CD4-positive, alpha-beta T cell (primary cell): ENCODE results near the gene LMOD1. TPM values are rescaled to one million over a fixed set of nuclear protein-coding genes. Genes with fewer than 3 reads are reported as not detected.

Experiments
- ATAC-seq: fragments of 200-7000 bp; cut with Tn5 transposase; one replicate; pipeline ENCODE4 v1.10.0; 2022; ENCODE audit warnings: mild to moderate bottlenecking; ENCODE audit not compliant: poor library complexity
- CTCF ChIA-PET: fragments of 350-600 bp; sonication (Branson Sonifier 250); formaldehyde crosslinking; loops from one replicate; lab custom pipeline; 2021; ENCODE audit warnings: antibody characterized with exemption, inconsistent platforms; lab: Charles Lee
- POLR2A ChIA-PET: fragments of 350-600 bp; sonication (Branson Sonifier 250); formaldehyde crosslinking; loops from one replicate; lab custom pipeline; 2021; ENCODE audit warnings: antibody characterized with exemption, inconsistent platforms; lab: Charles Lee
- DNase-seq, 14 experiments: peaks; one replicate each; pipeline ENCODE4 v3.0.0-alpha.2; 2013 to 2020; ENCODE audit warnings: mixed read lengths in 2 of 14
- H3K27ac ChIP-seq, 2 donors: one replicate each; pipeline versions ENCODE4 v1.5.1 to v1.7.0; 2013; ENCODE audit warnings: low read length in 2 of 2, low read depth in 1 of 2, mild to moderate bottlenecking in 1 of 2
- H3K27me3 ChIP-seq, 2 experiments: 1 replicate in 1 of 2; 2 replicates in 1 of 2; pipeline versions ENCODE4 v1.6.1 to v1.7.0; 2013; ENCODE audit warnings: low read length in 2 of 2, control low read depth in 1 of 2, mild to moderate bottlenecking in 1 of 2, moderate library complexity in 1 of 2; ENCODE audit not compliant: insufficient read depth in 2 of 2, control insufficient read depth in 1 of 2
- H3K36me3 ChIP-seq: one replicate; pipeline ENCODE4 v1.6.1; 2013; ENCODE audit warnings: low read length, control low read depth; ENCODE audit not compliant: insufficient read depth
- H3K4me1 ChIP-seq: one replicate; pipeline ENCODE4 v1.6.1; 2013; ENCODE audit warnings: low read length, control low read depth; ENCODE audit not compliant: insufficient read depth
- H3K4me3 ChIP-seq: one replicate; pipeline ENCODE4 v1.5.1; 2013; ENCODE audit warnings: mild to moderate bottlenecking, low read length, moderate library complexity
- H3K9me3 ChIP-seq, 2 experiments: 1 replicate in 1 of 2; 2 replicates in 1 of 2; pipeline versions ENCODE4 v1.6.1 to v1.7.0; 2013; ENCODE audit warnings: low read length in 2 of 2, mild to moderate bottlenecking in 2 of 2, control low read depth in 1 of 2, moderate library complexity in 1 of 2; ENCODE audit not compliant: control insufficient read depth in 1 of 2, insufficient read depth in 1 of 2
- H3K27ac Mint-ChIP-seq: one replicate; pipeline ENCODE4 v1.8.0; 2020; ENCODE audit warnings: mixed read lengths
- H3K27me3 Mint-ChIP-seq: one replicate; pipeline ENCODE4 v1.8.0; 2021; ENCODE audit warnings: mixed read lengths
- H3K36me3 Mint-ChIP-seq: one replicate; pipeline ENCODE4 v1.8.0; 2021; ENCODE audit warnings: low read depth, mixed read lengths
- H3K4me1 Mint-ChIP-seq: one replicate; pipeline ENCODE4 v1.8.0; 2021; ENCODE audit warnings: low read depth, mixed read lengths
- H3K4me3 Mint-ChIP-seq: one replicate; pipeline ENCODE4 v1.8.0; 2020; ENCODE audit warnings: mild to moderate bottlenecking, mixed read lengths
- H3K9me3 Mint-ChIP-seq: one replicate; pipeline ENCODE4 v1.8.0; 2020; ENCODE audit warnings: mixed read lengths
- intact Hi-C, 2 experiments: fragments of 100-400 bp; cut with DNase I in 1 of 2; cut with micrococcal nuclease in 1 of 2; formaldehyde crosslinking; loops; one replicate each; pipeline versions ENCODE4 v1.15.1 to v1.9.0; 2023 to 2025; cut with DNase I, micrococcal nuclease
- total RNA-seq, 174 experiments: library from RNA in 2 of 174; stranded (reverse) in 2 of 174; gene quantifications; one replicate each; pipeline ENCODE4 v1.2.3 and lab custom pipeline; 2021 to 2026
- TF ChIP-seq, protein P1 (sequence below): fragments of 200-600 bp; IDR thresholded peaks from one replicate; pipeline ENCODE4 v1.8.0; 2022; ENCODE audit warnings: antibody characterized with exemption, mild to moderate bottlenecking

LMOD1 gene
- total RNA-seq, 2 experiments from 2014 or later = not detected

DNA sequence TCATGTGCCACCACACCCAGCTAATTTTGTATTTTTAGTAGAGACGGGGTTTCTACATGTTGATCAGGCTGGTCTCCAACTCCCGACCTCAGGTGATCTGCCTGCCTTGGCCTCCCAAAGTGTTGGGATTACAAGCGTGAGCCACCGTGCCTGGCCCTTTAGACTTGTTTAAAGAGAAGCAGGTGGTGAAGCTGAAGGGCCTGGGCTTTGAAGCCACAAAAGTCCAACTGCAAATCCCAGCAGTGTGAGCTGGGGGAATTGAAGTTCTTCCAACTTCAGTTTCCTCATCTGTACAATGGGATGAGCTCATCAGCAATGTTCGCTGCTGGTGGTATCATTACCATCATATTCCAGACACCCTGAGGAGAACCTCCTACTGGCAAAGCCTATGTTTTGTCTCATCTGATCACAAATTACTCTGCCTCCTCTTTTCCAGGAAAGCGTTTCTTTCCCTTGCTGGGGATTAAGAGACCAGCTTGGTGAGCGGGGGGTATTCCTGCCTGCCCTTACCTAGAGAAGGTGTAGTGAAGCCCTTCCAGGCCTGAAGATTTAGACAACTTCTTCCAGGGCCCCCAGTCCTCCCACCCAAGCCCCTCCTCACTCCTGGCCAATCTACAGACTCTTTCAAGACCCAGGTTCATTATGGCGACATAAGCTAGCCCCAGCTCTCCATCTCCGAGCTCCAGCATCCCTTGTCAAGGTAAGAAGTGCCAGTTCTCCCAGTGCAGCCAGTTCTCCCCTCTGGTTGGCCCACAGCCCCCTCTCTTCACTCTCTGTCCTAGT lies 60.1 kb downstream of the LMOD1 start:
- Histone ChIP-seq H3K27me3 (peaks cover 32 to 38% of the 10 kb centered on the region in 2 experiments), H3K27ac (no peak overlapping the region), H3K4me3 (no peak overlapping the region), H3K36me3 (no peaks in the 10 kb centered on the region), H3K9me3 (peaks cover 0 to 14% of the 10 kb centered on the region in 2 experiments), H3K4me1 (peaks cover 15% of the 10 kb centered on the region)
- Mint-ChIP-seq H3K4me1 (peaks cover 5% of the 10 kb centered on the region), H3K27me3 (peaks cover 32% of the 10 kb centered on the region), H3K9me3 (no peaks in the 10 kb centered on the region), H3K36me3 (no peaks in the 10 kb centered on the region), H3K27ac (no peak overlapping the region), H3K4me3 (no peak overlapping the region)
- POLR2A ChIA-PET = no interaction called here
- TF ChIP-seq, protein P1, sequence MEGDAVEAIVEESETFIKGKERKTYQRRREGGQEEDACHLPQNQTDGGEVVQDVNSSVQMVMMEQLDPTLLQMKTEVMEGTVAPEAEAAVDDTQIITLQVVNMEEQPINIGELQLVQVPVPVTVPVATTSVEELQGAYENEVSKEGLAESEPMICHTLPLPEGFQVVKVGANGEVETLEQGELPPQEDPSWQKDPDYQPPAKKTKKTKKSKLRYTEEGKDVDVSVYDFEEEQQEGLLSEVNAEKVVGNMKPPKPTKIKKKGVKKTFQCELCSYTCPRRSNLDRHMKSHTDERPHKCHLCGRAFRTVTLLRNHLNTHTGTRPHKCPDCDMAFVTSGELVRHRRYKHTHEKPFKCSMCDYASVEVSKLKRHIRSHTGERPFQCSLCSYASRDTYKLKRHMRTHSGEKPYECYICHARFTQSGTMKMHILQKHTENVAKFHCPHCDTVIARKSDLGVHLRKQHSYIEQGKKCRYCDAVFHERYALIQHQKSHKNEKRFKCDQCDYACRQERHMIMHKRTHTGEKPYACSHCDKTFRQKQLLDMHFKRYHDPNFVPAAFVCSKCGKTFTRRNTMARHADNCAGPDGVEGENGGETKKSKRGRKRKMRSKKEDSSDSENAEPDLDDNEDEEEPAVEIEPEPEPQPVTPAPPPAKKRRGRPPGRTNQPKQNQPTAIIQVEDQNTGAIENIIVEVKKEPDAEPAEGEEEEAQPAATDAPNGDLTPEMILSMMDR = no peak
- ATAC-seq (no peak), DNase-seq (no peak)
- CTCF ChIA-PET = interaction anchor here (1.5 kb wide), 1 partner anchor 10 kb away, joined by 4 read pairs; no protein-coding TSS in a partner anchor
- intact Hi-C loops = no loop called here

DNA sequence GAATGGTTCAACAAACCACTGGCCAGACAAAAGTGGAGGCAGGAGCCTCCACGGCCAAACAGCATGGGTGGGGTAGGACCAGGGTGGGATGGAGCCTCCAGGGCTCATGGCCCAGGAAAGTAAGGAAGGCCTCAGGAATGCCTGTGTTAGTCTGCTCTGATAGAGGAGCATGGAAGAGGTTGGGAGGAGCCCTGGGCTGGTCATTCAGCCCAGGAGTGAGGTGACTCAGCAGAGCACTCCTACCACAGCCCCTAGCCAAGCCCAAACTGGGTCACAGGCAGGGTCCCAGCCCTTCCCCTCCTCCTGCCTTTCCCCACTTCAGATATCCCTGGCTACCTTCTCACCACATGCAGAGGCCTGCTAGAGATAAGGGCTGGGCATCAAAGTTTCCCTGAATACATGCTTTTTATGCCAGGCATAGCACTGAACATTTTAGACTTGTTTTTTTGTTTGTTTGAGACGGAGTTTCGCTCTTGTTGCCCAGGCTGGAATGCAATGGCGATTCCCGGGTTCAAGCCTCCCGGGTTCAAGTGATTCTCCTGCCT lies 60.7 kb downstream of the LMOD1 start:
- H3K27ac Mint-ChIP-seq = no peak overlapping the region

GRCh38 chr1:201884425-201884824 lies 61.9 kb downstream of the LMOD1 start:
- H3K36me3 ChIP-seq = no peaks in the 10 kb centered on the region
- H3K4me1 ChIP-seq = peaks cover 12% of the 10 kb centered on the region
- DNase-seq (no peak), ATAC-seq (no peak)
- Mint-ChIP-seq H3K27ac (no peak overlapping the region), H3K4me3 (no peak overlapping the region), H3K4me1 (peaks cover 1% of the 10 kb centered on the region), H3K36me3 (no peaks in the 10 kb centered on the region), H3K9me3 (no peaks in the 10 kb centered on the region), H3K27me3 (peaks cover 16% of the 10 kb centered on the region)
- ChIA-PET POLR2A (no interaction called here), CTCF (interaction anchor here (1.1 kb wide), 1 partner anchor 55 kb away, joined by 4 read pairs; the partner anchor contains the start of gene IPO9)
- H3K27me3 ChIP-seq = peaks cover 18 to 21% of the 10 kb centered on the region in 2 experiments
- intact Hi-C loops = no loop called here
- no peak overlapping the region for H3K4me3 ChIP-seq
- H3K9me3 ChIP-seq = peaks cover 0 to 6% of the 10 kb centered on the region in 2 experiments
- no peak overlapping the region for H3K27ac ChIP-seq
- TF ChIP-seq, protein P1 = no peak

More for the DNA sequence above, 60.7 kb downstream of the LMOD1 start:
- Mint-ChIP-seq H3K4me3 (no peak overlapping the region), H3K36me3 (no peaks in the 10 kb centered on the region), H3K27me3 (peaks cover 27% of the 10 kb centered on the region), H3K4me1 (peaks cover 5% of the 10 kb centered on the region), H3K9me3 (no peaks in the 10 kb centered on the region)
- Histone ChIP-seq H3K27ac (no peak overlapping the region), H3K4me3 (no peak overlapping the region), H3K36me3 (no peaks in the 10 kb centered on the region), H3K9me3 (peaks cover 0 to 10% of the 10 kb centered on the region in 2 experiments), H3K4me1 (peaks cover 15% of the 10 kb centered on the region), H3K27me3 (peaks cover 28 to 31% of the 10 kb centered on the region in 2 experiments)
- ATAC-seq (no peak), DNase-seq (no peak)
- TF ChIP-seq, protein P1 = no peak
- POLR2A ChIA-PET = interaction anchor here (0.7 kb wide), 1 partner anchor 1642 kb away, joined by 3 read pairs; no protein-coding TSS in a partner anchor
- intact Hi-C loops = no loop called here
- CTCF ChIA-PET = interaction anchor here (1.5 kb wide), 1 partner anchor 10 kb away, joined by 4 read pairs; no protein-coding TSS in a partner anchor
